T1000 (cell line): ENCODE results near the gene LTV1.
"Not testable (repeated sequence)": the region's sequence is repeated elsewhere in the genome, so short reads cannot be mapped to it uniquely, and the experiment has no call there.

Source experiments
- DNase-seq: peaks from one replicate; lab custom pipeline; 2025; ENCODE audit warnings: mixed read lengths; lab: John Stamatoyannopoulos, UW

The LTV1 gene, protein sequence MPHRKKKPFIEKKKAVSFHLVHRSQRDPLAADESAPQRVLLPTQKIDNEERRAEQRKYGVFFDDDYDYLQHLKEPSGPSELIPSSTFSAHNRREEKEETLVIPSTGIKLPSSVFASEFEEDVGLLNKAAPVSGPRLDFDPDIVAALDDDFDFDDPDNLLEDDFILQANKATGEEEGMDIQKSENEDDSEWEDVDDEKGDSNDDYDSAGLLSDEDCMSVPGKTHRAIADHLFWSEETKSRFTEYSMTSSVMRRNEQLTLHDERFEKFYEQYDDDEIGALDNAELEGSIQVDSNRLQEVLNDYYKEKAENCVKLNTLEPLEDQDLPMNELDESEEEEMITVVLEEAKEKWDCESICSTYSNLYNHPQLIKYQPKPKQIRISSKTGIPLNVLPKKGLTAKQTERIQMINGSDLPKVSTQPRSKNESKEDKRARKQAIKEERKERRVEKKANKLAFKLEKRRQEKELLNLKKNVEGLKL

DNA sequence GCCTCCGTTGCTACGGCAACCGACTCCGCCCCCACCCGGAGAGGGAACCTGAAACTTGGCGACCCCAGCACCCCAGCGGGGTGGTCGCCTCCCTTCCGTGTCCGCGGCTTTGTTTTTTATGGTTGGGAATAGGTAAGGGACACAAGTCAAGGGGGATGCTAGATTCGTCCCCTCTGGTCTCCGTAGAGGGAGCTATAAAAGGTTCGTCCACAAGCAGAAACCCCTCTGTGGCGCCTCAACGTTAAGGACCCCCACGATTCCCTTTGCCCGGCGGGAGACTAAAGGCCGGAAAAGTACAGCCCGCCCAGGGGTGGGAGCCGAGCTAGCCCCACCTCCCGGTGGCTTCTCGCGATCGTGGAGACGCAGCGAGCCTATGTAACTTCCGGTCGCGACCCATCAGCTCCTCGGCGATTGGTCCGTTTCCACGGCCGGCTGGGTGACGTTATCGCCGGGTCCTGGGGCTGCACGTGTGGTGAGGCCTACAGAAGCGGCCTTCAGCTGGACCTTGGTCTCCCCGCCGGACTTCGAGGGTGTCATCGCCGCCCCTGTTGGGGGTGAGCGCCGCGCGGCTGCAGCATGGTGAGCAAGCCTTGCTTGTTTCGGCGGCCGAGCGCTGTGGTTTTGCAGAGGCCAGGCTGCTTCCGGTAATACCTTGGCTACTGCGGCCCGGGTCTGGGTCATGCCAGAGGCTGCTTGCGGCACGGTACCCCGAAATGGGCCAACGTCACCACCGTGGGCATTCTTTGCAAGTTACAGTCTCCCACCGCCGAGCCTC is at the start of gene LTV1:
Gene LTV1 (plus strand): TSS at position 437 of the 775 bp plus-strand sequence. CDS start 140 bp downstream, at position 577.
- peak; percentile 92 for DNase-seq

DNA sequence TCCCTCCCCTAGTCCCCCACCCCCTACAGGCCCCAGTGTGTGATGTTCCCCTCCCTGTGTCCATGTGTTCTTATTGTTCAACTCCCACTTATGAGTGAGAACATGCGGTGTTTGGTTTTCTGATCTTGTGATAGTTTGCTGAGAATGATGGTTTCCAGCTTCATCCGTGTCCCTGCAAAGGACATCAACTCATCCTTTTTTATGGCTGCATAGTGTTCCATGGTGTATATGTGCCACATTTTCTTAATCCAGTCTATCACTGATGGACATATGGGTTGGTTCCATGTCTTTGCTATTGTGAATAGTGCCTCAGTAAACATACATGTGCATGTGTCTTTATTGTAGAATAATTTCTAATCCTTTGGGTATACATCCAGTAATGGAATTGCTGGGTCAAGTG is 46.6 kb upstream of the LTV1 start:
- not testable (repeated sequence) for DNase-seq

DNA sequence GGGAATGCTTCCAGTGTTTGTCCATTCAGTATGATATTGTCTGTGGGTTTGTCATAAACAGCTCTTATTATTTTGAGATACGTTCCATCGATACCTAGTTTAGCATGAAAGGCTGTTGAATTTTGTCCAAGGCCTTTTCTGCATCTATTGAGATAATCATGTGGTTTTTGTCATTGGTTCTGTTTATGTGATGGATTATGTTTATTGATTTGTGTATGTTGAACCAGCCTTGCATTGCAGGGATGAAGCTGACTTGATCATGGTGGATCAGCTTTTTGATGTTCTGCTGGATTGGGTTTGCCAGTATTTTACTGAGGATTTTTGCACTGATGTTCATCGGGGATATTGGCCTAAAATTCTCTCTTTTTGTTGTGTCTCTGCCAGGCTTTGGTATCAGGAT is 44.7 kb upstream of the LTV1 start:
- DNase-seq: not testable (repeated sequence)

DNA sequence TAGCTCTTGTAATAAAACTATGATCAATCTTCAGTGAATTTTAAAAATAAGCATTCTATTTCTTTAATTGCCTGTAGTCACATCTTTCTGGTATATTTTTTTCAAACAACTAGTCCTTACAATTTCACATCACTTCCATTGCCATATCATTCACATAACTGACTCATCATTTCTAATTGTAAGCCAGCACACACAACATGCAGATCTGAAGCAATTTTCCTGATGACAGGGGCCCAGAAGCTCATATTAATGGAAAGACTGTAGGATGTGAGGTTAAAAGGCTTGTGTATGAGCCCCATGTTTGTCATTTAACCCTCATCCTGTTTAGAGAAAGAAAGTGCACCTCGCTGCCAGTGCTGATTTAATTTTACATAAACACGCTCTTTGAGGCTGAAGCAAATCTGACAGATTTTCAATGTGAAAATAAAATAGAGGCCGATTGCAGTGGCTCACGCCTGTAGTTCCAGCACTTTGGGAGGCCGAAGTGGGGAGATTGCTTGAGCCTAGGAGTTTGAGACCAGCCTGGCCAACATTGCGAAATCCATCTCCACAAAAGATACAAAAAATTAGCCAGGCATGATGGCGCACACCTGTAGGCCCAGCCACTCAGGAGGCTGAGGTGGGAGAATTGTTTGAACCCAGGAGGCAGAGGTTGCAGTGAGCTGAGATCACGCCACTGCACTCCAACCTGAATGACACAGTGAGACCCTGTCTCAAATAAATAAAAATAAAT is 40.1 kb upstream of the LTV1 start:
- no peak for DNase-seq

DNA sequence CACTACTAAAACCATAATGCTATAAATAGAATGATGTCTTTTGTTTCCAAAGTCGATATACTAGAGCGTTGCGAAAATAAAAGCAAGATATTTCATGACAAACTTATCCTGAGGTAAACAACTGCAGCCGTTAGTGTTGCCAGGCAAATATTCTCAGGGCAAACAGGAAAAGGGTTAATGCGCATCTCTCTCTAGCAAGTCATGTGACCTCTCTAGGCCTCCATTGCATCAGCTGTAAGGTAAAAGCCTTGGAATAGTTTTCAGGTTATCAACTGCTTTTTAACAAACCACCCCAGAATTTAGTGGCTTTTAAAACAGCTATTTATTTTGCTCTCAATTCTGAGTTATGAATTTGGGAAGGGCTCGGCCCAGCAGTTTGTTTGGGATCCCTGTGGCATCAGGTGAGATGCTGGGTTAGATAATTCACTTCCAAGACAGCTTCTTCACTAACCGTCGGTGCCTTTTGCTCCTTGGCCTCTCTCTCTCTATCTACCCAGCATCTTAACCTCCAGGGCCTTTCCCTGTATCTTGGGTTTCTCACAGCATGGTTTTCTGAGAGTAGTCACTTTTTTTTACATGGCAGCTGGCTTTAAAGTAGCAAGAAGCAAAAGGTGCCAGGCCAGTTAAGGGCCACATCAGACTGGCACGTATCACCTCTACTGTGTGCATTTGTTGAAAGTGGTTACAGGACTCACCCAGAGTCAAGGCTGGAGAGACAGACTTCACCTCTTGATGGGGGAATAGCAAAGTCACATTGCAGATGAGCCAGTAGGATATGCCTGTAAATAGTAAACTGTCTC is 39.2 kb upstream of the LTV1 start:
- DNase-seq: no peak

DNA sequence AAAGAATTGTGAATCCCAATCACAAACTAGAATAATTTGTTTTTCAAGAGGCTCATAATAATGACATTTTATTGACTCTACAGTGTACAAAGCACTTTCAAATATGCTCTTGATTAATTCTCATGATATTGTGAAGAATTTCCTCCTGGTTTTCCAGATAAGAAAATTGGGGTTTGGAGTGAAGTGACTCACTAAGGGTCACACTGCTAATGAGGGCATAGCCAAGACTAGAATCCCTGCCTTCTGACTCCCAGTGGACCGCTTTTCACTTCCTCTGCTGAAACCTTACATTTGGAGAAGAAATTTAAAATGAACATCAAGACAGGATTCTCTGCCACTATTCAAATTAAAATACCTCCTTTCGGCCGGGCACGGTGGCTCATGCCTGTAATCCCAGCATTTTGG is 38.3 kb upstream of the LTV1 start:
- DNase-seq: no peak

DNA sequence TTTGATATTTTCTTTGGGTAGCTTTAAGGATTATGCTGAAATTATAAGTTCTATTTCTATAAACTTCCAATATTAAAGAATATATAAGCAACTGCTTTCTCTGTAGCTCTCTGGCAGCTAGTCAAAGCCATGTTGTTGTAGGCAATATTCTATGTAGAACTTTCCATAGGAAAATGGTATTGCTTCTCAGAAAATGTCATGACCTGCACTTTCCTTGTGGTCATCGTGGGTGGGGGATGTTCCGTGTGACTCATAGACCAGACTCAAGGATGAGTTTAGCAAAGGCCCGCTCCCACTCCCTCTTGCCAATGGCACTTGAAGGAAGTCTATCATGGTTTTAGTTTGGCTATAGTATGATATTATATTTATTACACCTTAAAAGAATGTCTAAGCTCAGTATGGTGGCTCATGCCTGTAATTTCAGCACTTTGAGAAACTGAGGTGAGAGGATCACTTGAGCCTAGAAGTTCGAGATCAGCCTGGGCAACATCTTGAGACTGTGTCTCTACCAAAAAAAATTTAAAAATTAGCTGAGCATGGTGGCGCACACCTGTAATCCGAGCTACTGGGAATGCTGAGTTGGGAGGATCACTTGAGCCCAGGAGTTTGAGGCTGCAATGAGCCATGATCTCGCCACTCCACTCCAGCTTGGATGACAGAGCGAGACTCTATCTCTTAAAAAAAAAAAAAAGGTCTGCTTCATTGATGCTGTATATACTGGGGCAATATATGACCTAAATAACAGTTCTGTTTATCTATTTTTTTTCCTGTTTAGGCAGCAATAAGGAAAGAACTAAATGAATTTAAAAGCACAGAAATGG is 36.6 kb upstream of the LTV1 start:
- peak; percentile 6 for DNase-seq

DNA sequence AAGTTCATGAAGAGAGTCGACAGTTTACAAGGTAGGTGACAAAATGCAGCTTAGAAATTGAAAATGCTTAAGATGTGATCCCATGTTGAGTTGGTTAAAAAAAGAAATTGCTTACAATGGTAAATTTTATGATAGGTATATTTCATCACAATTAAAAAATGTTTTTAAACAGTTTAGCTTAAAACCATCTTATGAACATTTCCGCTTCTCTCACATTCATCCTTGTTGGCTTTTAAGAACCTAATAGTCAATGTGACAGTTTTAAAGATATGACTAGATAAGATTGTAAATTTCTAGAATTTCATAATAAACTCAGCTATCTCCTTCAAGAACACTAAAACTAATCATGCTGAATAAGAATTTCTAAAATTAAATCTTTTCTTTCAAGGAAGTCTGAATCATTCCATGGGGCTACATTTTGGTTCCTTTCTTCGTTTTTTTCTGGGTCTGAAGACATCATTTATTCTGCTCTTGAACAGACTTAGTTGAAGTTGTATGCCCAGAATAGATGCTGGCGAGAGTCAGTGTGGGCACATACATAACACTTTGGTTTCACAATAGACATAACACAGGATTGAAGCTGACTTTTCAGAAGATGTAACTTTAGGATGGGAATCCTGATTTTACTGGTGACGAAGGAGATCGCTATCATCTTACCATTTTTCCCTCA is 35.9 kb upstream of the LTV1 start:
- DNase-seq: no peak

DNA sequence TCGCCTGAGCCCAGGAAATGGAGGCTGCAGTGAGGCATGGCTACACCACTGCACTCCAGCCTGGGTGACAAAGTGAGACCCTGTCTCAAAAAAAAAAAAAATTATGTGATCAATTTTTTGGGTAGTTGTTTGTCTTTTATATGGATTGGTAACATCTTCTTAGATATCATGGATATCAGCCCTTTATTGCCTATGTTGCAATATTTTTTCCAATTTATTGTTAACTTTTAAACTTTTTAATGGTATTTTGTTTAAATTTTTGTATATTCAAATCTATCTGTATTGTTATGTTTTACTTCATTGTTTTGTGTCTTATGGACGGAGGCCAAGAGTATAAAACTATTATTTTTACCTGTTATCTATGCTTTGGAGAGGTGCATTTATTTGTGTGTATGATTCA is 32.4 kb upstream of the LTV1 start:
- no peak for DNase-seq

DNA sequence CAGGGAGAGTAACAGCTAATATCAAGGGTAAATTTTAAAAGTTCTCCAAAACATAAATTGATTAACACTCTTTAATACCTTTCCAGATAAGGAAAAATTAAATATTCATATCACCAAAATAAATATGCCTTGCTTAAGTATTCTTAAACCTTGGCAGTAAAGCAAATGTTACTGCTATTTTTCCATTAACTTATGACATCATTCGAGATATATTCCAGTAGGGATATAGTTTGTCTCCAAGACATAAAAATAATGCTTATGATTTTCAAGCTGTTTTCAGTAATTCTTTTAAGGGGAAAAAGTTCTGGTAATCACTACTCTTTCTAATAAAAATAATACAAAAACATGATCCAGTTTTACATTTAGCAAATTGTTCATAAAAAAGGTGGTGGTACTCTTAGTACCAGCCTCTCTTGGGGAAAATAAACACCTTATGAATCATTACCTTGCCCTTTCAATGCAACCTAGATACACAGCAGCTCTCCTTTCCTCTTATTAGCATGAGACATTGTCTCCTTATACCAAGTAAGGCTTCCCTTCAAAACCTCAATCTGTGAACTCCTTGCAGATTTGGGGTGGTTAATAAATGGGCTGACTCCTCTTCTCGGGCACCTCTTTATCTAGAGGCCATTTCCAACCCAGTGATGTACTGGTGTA is 31.5 kb upstream of the LTV1 start:
- DNase-seq: no peak

DNA sequence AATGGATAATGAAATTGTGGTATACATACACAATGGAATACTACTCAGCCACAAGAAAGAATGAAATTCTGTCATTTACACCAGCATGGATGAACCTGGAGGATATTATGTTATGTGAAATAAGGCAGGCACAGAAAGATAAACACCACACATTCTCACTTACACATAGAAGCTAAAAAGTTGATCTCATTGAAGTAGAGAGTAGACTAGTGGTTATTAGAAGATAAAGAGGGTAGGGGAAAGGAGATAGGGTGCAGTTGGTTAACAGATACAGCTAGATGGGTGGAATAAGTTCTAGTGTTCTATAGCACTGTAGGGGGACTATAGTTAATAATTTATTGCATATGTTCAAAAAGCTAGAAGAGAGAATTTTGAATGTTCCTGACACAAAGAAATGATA is 25.5 kb upstream of the LTV1 start:
- DNase-seq: no peak

DNA sequence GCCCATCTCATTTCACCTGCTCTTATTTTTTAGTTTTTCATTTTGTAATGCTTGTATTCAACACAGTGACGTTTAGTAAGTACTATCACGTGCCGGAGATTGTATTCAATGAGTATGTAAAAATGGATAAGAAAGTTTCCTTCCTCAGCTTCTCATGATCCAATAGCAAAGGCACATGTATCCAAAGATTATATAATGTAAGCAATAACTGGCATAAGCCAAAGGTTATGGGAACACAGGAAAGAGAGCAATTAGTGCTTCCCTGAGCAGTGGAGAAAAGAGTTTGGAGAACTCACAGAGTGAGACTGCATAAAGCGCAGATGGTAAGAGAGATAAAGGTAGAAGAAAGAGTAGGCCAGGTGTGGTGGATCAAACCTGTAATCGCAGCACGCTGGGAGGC is 21.8 kb upstream of the LTV1 start:
- DNase-seq: no peak

DNA sequence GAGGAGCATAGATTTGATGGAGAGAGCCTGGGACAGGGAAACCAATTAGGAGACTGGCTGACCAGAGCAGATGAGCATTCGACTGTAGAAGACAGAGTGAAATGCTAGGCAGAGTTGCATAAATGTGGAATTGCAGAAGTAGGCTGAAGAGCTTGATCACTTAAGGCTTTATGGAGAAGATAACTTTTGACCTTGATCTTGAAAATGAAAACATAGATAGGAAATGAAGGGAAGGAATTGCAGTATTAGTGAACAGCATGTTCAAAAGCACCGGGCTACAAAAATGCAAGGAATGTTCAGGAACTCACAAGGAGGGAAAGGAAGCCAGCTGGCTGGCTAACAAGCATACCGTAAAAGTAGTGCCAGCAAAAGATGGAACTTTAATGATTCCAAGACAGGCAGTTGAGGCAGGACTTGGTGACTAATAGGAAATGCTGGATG is 20.5 kb upstream of the LTV1 start:
- no peak for DNase-seq

DNA sequence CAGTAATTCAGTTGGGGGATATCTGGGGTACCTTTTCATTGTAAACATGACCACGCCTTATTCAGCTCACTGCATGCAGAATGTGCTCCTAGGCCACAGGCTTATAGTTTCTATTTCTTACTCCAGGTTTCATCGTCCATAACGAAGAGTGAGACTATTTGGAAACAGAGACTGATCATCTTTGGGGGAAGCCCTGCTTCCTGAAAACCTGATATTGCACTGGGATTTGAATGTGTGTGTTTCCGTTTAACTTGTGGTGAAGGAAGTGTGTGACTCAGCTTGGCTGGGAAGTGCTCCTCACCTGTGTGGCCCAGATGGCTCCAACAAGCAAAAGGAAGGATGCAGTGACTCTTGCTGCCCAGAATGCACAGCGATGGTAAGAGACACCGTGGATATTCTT is 19.6 kb upstream of the LTV1 start:
- no peak for DNase-seq

DNA sequence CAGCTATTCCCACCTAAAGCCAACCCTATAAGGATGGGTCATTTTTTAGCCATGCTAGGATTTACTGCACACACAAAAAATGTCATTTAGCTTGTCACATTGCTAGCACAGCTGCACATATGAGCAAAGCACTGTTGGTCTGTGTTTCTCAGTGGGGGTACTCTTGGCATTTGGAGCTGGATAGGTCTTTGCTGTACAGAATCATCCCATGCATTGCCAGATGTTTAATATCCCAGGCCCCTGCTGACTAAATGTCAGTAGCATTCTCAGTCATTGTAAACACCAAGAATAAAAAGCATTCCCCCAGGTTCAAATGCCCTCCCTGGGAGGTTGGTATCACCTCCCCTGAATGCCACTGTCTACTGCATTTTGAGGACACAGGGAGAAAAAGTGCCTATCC is 14.6 kb upstream of the LTV1 start:
- DNase-seq: no peak

DNA sequence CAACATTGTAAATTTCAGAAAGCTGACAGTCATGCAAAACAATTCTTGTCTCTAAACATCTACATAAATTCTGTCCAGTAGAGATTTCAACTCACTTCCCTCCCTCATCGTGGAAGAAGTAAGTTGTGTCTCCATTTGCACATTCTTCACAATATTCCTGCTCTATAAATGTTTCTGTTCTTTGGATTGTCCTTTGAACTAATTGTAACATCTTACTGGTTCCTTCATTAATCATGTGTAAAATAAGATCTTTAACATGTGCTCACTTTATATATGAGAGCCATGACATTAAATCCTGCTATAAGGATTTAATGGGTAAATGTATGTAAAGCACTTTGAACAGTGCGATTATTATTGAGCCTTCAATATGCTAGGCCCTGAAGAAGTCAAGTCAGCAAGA is 7.0 kb upstream of the LTV1 start:
- DNase-seq: no peak

DNA sequence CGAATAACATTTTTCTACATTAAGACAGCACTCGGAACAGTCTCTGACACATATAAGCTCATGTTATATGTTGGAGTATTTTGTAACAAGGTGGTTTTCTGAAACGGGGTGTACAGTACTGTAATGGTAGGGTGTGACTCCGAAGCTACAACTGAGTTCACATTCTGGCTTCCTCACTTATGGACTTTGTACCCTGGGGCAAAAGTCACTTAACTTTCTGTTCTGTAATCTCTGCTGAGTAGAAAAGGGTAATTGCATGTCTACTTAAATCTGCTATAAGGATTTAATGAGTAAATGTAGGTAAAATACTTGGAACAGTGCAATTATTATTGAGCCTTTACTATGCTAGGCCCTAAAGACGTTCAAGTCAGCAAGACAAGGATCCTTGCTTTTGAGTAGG is 4.7 kb upstream of the LTV1 start:
- DNase-seq: no peak

DNA sequence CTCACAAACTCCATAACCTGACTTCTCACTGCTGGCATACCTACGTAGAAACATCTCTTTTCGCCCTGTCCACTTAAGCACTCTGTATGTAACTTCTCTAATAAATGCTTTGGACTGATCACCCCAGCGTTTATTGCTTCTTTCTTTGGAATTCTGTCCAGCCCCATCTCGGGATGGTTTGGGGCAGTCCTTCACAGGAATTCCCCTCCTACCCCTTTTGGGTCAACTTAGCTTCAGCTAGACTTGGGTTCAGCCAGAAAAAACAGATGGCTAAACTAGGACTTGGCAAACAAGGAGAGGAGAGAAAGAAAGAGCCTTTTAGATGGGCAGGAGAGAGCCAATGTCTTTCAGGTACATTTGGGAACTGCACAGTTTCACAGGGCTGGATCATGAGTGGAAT is 3.9 kb upstream of the LTV1 start:
- DNase-seq: no peak

DNA sequence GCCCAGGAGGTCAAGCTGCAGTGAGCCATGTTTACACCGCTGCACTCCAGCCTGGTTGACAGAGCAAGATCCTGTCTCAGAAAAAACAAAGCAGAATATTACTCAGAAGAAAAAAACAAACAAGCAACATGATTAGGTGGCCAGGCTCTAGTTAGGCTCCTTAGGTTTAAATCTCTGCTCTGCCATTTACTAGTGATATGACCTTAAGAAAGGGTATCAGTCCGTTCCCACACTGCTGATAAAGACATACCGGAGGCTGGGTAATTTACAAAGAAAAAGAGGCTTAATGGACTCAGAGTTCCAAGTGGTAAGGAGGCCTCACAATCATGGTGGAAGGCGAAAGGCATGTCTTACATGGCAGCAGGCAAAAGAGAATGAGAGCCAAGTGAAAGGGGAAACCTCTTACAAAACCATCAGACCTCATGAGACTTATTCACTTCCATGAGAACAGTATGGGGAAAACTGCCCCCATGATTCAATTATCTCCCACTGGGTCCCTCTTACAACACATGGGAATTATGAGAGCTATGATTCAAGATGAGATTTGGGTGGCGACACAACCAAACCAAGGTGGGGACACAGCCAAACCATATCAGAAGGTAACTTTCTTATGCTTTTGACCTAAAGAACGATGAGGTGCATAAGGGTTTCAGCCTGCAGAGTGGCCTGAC is 2.4 kb upstream of the LTV1 start:
- no peak for DNase-seq
